SK-N-SH treated with all-trans-retinoic acid at 6 μM for 48 hours (cell line): ENCODE measurements around the gene ARHGAP4.

ENCODE experiments used
- ATAC-seq: fragments of 200-7000 bp; cut with Tn5 transposase; 3 replicates; pipeline ENCODE4 v1.9.1; 2020; ENCODE audit warnings: mild to moderate bottlenecking, moderate library complexity
- ARNTL ChIP-seq: fragments of 450-650 bp; formaldehyde crosslinking; IDR thresholded peaks from 2 replicates; pipeline ENCODE4 v1.5.0; 2020; ENCODE audit warnings: low read depth, mild to moderate bottlenecking, moderate library complexity, borderline replicate concordance
- BACH2 ChIP-seq: fragments of 250-450 bp; sonication (Bioruptor Pico); IDR thresholded peaks from 2 replicates; pipeline ENCODE4 v1.9.0; 2021; ENCODE audit warnings: mild to moderate bottlenecking, borderline replicate concordance
- ESRRG ChIP-seq: fragments of 250-450 bp; sonication (Bioruptor Pico); IDR thresholded peaks from 2 replicates; pipeline ENCODE4 v1.6.1; 2021; ENCODE audit warnings: mild to moderate bottlenecking
- GLIS3 ChIP-seq: fragments of 250-450 bp; sonication (Bioruptor Pico); IDR thresholded peaks from 2 replicates; pipeline ENCODE4 v1.5.0; 2020; ENCODE audit warnings: mild to moderate bottlenecking, moderate library complexity
- ISL1 ChIP-seq: fragments of 250-450 bp; sonication (Bioruptor Pico); IDR thresholded peaks from 2 replicates; pipeline ENCODE4 v2.1.2; 2022; ENCODE audit warnings: mild to moderate bottlenecking, moderate library complexity
- OSR1 ChIP-seq: fragments of 250-450 bp; sonication (Bioruptor Pico); IDR thresholded peaks from 2 replicates; pipeline ENCODE4 v1.8.0; 2022; ENCODE audit warnings: moderate library complexity, mild to moderate bottlenecking, inconsistent platforms
- POU6F1 ChIP-seq: fragments of 250-450 bp; sonication (Bioruptor Pico); IDR thresholded peaks from 2 replicates; pipeline ENCODE4 v1.8.0; 2021; ENCODE audit warnings: low read depth, mild to moderate bottlenecking, moderate library complexity, borderline replicate concordance
- PPARA ChIP-seq: fragments of 250-450 bp; sonication (Bioruptor Pico); IDR thresholded peaks from 2 replicates; pipeline ENCODE4 v1.5.0; 2020; ENCODE audit warnings: mild to moderate bottlenecking, borderline replicate concordance
- SNAI2 ChIP-seq: fragments of 250-450 bp; sonication (Bioruptor Pico); IDR thresholded peaks from 2 replicates; pipeline ENCODE4 v1.5.0; 2020; ENCODE audit warnings: mild to moderate bottlenecking, moderate library complexity
- TCF4 ChIP-seq: fragments of 250-450 bp; sonication (Bioruptor Pico); IDR thresholded peaks from 2 replicates; pipeline ENCODE4 v1.8.0; 2021; ENCODE audit warnings: mild to moderate bottlenecking, moderate library complexity, borderline replicate concordance
- TOX ChIP-seq: fragments of 250-450 bp; sonication (Bioruptor Pico); IDR thresholded peaks from 2 replicates; pipeline ENCODE4 v1.8.0; 2021; ENCODE audit warnings: mild to moderate bottlenecking, moderate library complexity, borderline replicate concordance
- TSHZ2 ChIP-seq: fragments of 250-450 bp; sonication (Bioruptor Pico); IDR thresholded peaks from 2 replicates; pipeline ENCODE4 v1.5.0; 2020; ENCODE audit warnings: mild to moderate bottlenecking, moderate library complexity
- ZC3H10 ChIP-seq: fragments of 250-450 bp; sonication (Bioruptor Pico); IDR thresholded peaks from 2 replicates; pipeline ENCODE4 v1.5.1; 2021; ENCODE audit warnings: mild to moderate bottlenecking, moderate library complexity
- ZFP3 ChIP-seq: fragments of 250-450 bp; sonication (Bioruptor Pico); IDR thresholded peaks from 2 replicates; pipeline ENCODE4 v1.5.0; 2020; ENCODE audit warnings: mild to moderate bottlenecking, moderate library complexity
- ZNF565 ChIP-seq: fragments of 450-650 bp; formaldehyde crosslinking; conservative IDR thresholded peaks from 2 replicates; pipeline ENCODE4 v1.5.0; 2020; ENCODE audit warnings: low read depth, mild to moderate bottlenecking, moderate library complexity
- ZNF70 ChIP-seq: fragments of 450-650 bp; formaldehyde crosslinking; IDR thresholded peaks from 2 replicates; pipeline ENCODE4 v1.5.0; 2020; ENCODE audit warnings: mild to moderate bottlenecking, moderate library complexity
- ZNF8 ChIP-seq: fragments of 450-650 bp; formaldehyde crosslinking; IDR thresholded peaks from 2 replicates; pipeline ENCODE4 v1.5.0; 2020; ENCODE audit warnings: mild to moderate bottlenecking, moderate library complexity
- TF ChIP-seq, protein P1 (sequence below): fragments of 250-450 bp; sonication (Bioruptor Pico); IDR thresholded peaks from 2 replicates; pipeline ENCODE4 v1.5.1; 2020; ENCODE audit warnings: low read depth, mild to moderate bottlenecking, moderate library complexity
- TF ChIP-seq, protein P2 (sequence below): fragments of 250-450 bp; sonication (Bioruptor Pico); IDR thresholded peaks from 2 replicates; pipeline ENCODE4 v1.5.1; 2021; ENCODE audit warnings: mild to moderate bottlenecking, moderate library complexity
- TF ChIP-seq, protein P3 (sequence below): fragments of 250-450 bp; sonication (Bioruptor Pico); IDR thresholded peaks from 2 replicates; pipeline ENCODE4 v1.8.0; 2020; ENCODE audit warnings: mild to moderate bottlenecking, moderate library complexity, borderline replicate concordance

Gene ARHGAP4

DNA sequence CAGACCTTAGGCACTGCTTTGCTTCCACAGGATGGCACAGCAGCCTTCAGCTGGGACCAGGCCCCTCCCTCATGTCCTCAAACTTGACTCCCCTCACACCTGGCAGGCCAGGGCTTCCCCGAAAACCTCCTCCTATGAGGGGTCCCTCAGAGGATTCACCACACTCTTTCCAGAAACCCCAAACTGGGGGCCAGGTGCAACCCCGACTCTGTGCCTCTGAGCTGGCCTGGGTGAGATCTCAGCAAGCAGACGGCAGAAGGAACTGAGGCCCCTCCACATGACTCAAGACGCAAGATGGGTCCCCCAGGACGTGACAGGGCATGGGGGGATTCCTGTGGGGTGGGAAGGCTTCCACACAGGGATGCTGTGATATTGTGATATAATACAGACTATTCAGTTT, 39.3 kb upstream of the ARHGAP4 start:
- no peak for ATAC-seq
- TF ChIP-seq ZNF70 (CRISPR knock-in tag) = no peak
- TF ChIP-seq ZNF565 (CRISPR knock-in tag) = no peak
- TF ChIP-seq TSHZ2 (CRISPR knock-in tag) = no peak
- TF ChIP-seq PPARA = no peak
- TF ChIP-seq ARNTL (CRISPR knock-in tag) = no peak
- no peak for TF ChIP-seq POU6F1 (CRISPR knock-in tag)
- no peak for TF ChIP-seq ESRRG (CRISPR knock-in tag)
- no peak for TF ChIP-seq TCF4 (CRISPR knock-in tag)
- no peak for TF ChIP-seq ZFP3 (CRISPR knock-in tag)
- no peak for TF ChIP-seq TOX
- TF ChIP-seq GLIS3 (CRISPR knock-in tag) = no peak
- TF ChIP-seq, protein P1, sequence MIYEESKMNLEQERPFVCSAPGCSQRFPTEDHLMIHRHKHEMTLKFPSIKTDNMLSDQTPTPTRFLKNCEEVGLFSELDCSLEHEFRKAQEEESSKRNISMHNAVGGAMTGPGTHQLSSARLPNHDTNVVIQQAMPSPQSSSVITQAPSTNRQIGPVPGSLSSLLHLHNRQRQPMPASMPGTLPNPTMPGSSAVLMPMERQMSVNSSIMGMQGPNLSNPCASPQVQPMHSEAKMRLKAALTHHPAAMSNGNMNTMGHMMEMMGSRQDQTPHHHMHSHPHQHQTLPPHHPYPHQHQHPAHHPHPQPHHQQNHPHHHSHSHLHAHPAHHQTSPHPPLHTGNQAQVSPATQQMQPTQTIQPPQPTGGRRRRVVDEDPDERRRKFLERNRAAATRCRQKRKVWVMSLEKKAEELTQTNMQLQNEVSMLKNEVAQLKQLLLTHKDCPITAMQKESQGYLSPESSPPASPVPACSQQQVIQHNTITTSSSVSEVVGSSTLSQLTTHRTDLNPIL (CRISPR knock-in tag) = no peak

GRCh38 chrX:153964105-153964504, 38.0 kb upstream of the ARHGAP4 start:
- ATAC-seq = no peak
- TF ChIP-seq TCF4 (CRISPR knock-in tag) (no peak), GLIS3 (CRISPR knock-in tag) (no peak), PPARA (no peak), ESRRG (CRISPR knock-in tag) (no peak), ISL1 (no peak), ZC3H10 (CRISPR knock-in tag) (no peak), ZNF8 (CRISPR knock-in tag) (no peak), TSHZ2 (CRISPR knock-in tag) (no peak), TOX (no peak)
- TF ChIP-seq, protein P2, sequence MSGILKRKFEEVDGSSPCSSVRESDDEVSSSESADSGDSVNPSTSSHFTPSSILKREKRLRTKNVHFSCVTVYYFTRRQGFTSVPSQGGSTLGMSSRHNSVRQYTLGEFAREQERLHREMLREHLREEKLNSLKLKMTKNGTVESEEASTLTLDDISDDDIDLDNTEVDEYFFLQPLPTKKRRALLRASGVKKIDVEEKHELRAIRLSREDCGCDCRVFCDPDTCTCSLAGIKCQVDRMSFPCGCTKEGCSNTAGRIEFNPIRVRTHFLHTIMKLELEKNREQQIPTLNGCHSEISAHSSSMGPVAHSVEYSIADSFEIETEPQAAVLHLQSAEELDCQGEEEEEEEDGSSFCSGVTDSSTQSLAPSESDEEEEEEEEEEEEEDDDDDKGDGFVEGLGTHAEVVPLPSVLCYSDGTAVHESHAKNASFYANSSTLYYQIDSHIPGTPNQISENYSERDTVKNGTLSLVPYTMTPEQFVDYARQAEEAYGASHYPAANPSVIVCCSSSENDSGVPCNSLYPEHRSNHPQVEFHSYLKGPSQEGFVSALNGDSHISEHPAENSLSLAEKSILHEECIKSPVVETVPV (CRISPR knock-in tag) = no peak

DNA sequence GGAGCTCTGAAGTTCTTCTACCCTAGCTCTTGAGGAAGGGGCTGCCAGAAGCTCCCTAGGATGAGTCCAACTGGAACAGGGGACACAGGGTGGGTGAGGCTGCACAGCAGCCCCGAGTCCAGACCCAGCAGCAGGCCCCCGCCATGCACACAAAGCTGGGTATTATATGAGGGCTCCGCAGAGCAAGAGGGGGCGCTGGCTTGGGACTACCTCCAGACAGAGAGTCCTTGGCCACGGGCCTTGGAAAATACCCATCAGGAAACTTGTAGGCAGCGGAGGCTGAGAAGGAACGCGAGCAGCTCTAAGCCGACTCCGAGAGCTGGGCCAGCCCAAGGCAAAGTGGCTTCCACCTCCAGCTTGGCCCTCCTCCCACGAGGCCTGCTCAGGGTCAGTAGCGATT, 37.5 kb upstream of the ARHGAP4 start:
- no peak for ATAC-seq
- TF ChIP-seq SNAI2 (CRISPR knock-in tag) = no peak
- TF ChIP-seq, protein P3, sequence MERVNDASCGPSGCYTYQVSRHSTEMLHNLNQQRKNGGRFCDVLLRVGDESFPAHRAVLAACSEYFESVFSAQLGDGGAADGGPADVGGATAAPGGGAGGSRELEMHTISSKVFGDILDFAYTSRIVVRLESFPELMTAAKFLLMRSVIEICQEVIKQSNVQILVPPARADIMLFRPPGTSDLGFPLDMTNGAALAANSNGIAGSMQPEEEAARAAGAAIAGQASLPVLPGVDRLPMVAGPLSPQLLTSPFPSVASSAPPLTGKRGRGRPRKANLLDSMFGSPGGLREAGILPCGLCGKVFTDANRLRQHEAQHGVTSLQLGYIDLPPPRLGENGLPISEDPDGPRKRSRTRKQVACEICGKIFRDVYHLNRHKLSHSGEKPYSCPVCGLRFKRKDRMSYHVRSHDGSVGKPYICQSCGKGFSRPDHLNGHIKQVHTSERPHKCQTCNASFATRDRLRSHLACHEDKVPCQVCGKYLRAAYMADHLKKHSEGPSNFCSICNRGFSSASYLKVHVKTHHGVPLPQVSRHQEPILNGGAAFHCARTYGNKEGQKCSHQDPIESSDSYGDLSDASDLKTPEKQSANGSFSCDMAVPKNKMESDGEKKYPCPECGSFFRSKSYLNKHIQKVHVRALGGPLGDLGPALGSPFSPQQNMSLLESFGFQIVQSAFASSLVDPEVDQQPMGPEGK (CRISPR knock-in tag) = no peak
- no peak for TF ChIP-seq TSHZ2 (CRISPR knock-in tag)
- no peak for TF ChIP-seq ARNTL (CRISPR knock-in tag)
- TF ChIP-seq TOX = no peak
- TF ChIP-seq ESRRG (CRISPR knock-in tag) = no peak
- no peak for TF ChIP-seq ZNF70 (CRISPR knock-in tag)
- TF ChIP-seq TCF4 (CRISPR knock-in tag) = no peak
- TF ChIP-seq, protein P1 (CRISPR knock-in tag) = no peak
- no peak for TF ChIP-seq PPARA
- no peak for TF ChIP-seq BACH2 (CRISPR knock-in tag)
- TF ChIP-seq ZNF8 (CRISPR knock-in tag) = no peak
- no peak for TF ChIP-seq OSR1 (CRISPR knock-in tag)
